ENCODE data around the gene PACSIN3.

DNA sequence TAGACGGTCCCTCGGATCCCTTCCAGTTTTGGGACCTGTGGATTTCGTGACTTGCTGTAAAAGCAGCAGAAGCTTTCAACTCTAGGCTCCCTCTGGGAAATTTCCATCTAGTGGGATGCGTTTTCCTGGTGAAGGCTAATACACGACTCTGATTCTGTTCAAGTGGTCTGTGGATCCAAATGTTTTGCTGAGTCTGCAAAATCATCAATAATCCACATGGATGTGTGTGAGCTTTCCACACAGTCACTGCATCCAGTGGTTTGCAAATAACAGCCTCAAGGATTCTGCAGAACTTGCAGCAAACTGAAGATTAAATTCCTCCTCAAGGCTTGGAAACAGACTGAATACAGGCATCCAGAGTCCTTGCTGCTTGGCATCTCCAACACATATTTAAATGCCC is 16.3 kb upstream of the PACSIN3 start:
- no peak for TF ChIP-seq YY1 (IDR thresholded peaks at IDR 0.05; ENCODE audit: insufficient read depth, insufficient read length)
- TF ChIP-seq SUZ12 (IDR thresholded peaks at IDR 0.05; ENCODE audit: extremely low read depth, insufficient read depth, insufficient read length) = no peak
